GM10847 (cell line): ENCODE data around the gene FILIP1L.

Experiments
- POLR2A ChIP-seq: IDR thresholded peaks from 2 replicates; pipeline ENCODE4 v1.6.1; 2011; ENCODE audit not compliant: insufficient read length; ENCODE audit errors: extremely low read depth

Gene FILIP1L

DNA sequence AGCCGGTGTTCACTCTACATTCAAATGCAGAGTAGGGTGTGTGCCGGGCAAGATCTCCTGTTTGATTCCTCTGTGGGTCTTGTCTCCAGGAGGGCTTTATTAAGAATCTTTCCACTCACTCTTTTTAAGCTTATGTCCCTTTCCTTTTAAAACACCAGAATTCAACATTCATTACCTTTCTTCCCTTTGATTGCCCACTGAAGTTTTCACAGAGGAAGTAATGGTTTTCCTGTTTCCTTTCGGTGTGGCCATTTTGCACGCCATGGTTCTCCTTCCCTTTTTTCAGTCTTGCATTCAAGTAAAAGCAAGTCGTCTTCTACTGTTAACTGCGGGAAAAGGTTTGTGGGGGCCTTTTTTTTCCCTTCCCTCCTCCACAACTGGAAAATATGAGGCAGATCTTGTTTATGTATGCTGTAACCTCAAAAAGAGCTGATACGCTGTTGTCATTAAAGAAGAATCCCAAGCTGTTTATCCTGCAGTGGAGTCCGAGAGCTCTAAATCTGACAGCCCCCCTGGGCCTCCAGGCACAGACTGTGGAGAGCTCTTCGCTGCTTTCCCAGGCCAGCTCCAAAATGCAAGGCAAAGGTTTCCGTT lies 40.5 kb downstream of the FILIP1L start:
- TF ChIP-seq POLR2A = no peak

DNA sequence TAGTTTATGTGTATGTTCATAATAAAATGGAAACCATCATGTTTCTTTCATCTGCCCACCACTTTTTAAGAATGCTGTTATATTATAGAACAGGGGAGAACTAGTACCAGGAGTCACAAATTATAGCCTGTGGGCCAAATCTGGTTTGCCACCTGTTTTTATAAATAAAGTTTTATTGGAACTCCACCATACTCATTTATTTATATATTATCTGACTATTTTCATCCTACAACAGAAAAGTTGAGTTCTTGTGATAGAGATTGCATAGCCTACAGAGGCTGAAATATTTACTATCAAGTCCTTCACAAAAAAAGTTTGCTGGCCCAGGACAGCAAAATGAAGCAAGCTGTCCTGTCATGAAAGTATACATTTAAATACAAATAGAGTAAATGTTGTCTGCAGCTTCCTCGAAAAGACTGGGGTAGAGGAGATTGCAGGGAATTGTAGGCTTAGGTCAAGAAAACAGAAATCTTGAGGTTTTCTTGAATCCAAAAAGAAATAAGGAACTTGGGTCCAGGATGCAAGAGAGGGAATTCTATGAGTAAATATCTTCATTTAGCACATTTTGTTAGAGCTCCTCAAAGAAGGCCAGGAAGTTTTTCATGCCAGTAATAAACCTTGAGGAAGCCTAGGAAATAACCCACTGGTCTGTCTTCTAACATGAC lies 41.1 kb downstream of the FILIP1L start:
- TF ChIP-seq POLR2A = no peak

DNA sequence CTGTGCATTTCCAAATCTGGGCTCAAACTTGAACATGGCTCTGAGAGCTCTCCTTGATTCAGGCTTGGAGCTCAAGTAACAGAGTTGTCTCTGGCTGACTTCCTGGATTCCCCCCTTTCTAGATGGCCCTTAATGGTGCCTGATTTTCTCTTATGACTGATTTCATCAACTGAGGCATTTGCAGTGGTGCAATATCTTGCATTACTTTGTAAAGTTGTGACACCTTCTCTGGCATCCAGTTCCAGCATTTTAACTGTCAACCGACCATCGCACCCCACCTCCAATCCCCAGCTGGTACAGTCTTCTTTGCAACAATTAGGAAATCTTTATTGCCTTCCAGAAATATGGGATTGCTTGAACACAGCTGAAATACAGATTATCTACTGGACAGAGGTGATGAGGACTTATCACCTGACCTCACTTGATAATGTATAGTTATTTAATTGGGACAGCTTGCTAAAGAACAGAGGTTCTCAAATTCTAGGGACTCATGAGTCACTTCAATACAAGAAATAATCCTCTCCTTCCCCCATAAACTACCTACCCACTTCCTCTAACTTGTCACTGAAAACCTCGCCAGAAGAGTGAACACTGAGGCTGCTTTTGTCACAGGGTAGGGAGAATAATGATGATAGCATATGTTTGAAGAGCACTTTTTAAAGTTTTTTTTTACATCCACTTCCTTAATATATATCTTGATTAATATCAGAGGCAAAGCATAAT lies 41.8 kb downstream of the FILIP1L start:
- TF ChIP-seq POLR2A = no peak

DNA sequence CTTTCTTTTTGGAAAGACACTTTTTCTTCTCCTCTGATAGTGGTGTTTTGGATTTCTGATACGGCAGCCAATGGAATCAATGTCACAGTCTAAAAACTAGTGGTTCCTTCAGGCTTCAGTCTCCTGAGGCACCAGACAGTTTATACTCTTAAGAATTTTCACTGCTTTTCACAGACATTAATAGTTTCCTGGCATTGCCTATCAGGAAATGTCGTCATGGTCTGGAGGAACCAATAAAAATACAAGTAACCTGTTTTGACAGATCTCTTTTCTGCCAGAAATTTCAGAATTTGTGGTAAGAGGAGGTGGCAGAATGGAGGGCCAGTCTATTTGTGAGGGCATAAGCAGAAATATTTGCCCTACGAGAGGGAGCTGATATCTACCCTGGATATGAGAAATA lies 44.8 kb downstream of the FILIP1L start:
- no peak for TF ChIP-seq POLR2A

DNA sequence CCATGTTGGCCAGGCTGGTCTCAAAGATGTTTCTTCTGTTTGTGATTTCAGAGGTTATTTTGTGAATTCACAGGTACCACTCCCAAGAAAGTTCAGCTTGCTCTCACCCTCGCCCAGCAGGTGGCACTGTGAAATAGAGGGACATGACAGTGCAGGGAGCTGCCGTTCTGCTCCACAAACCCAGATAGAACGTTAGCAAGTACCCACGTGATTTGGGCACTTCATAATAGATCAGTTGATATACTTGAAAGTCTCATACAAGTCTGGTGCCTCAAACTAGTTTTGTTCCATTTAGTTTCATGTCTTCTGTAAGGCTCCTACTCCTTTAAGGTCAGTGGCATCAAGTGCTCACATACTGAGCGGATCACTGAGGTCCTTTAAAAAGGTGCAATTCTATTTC lies 45.5 kb downstream of the FILIP1L start:
- no peak for TF ChIP-seq POLR2A

DNA sequence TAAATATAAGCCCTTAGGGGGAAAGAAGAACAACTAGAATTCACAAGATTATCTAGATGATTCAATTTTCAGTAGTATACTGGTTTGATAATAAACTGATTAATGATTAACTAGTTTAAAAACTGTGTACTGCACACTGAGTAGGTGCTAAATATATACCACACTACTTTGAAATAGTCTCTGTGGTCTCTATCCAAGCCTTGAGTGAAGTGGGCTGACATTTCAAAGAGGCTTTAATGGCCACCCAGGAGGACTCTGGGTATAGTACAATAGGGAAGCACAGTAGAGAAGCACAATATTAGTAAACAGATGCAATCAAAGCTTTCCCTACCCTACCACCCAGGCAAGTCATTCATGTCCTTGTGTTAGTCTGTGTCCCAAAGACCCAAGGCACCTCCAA lies 46.7 kb downstream of the FILIP1L start:
- TF ChIP-seq POLR2A = no peak

DNA sequence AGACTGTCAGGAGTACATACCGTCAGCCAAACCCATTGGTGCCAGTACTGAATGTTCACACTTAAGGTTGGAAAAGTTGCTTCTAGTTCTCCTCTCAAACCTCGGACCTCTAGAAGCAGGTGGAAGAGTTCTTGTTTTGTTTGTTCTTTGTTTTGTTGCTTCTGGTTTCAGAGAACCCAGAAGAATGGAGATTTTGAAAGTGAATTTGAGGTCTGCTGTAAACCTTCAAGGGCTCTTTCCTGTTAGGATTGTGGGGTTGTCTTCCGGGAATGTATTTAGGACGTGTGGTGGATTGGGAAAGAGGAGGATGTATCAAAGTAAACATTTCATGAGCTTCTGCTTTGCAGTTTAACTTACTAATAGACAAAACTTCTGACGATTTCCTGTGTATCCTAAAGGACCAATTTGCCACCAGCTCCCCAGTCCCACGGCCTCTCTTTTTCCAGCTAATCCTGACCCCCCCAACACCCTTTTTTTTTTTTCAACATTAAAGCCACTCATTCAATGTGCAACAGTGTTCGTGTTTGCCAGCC lies 50.3 kb downstream of the FILIP1L start:
- TF ChIP-seq POLR2A = no peak

DNA sequence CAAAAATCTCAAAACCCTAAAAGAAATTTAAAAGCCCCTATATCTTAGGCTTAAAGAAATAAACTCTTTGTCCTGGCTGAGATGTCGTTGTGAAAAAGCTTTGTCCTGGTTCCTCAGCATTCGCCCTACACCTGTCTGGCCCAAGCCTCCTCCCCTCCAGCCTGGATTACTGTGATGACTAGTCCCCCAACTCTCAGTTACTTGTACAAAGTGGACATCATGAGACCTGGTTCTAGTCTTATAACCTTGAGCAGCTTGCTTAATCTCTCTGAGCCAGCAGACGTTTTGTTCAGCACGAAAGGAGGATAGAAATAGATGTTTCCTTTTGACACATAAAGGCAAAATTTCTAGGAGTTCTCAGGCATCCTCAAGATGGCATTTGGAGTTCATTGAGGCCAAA lies 51.6 kb downstream of the FILIP1L start:
- no peak for TF ChIP-seq POLR2A

DNA sequence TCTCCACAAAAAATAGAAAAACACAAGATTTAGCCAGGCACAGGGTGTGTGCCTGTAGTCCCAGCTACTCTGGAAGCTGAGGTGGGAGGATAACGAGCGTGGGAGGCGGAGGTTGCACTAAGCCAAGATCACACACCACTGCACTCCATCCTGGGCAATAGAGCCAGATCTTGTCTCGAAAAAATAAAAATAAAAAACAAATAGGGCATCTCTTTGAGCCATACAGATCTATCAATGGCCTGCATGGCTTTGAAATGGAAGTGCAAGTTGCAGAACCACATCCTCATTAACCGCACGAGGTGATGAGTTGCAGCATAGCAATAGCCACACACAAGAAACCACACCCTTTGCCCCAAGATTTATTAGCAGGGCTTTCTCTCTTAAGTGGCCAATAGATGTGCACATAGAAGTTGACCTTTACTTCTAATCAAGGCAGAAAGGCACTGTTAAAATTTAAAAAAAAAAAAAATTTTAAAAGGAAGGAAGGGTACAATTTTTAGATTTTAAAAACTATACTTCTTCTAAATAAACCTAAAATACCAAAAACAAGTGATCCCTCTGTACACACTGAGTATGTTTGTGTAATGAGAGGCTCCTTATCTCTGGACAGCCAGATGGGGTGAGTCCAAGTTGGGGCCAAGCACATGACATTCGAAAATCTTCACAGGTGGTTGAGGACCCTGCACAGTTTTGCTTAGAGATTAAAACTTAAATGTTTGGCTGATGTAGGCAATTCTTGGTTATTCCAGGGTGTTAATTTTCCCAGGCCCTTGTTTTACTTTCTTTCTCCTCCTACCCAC lies 53.4 kb downstream of the FILIP1L start:
- no peak for TF ChIP-seq POLR2A

DNA sequence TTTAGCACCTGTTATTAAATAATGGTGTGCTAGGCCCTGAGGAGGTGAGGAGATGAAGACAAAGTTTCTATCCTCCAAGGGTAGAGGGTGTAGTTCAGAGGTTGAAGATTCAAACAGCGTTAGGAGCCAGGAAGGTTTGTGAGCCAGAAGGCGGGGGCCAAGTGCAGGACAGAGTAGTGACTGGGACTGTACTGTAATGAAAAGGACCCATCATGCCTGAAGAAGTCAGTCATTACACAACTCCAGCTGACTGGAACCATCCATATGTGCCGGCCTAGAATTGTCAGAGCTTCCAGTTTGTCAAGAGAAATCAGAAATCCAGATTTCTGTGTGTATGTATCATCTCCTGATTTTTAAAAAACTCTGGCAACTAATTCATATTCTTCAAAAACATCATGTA lies 54.8 kb downstream of the FILIP1L start:
- TF ChIP-seq POLR2A = no peak

DNA sequence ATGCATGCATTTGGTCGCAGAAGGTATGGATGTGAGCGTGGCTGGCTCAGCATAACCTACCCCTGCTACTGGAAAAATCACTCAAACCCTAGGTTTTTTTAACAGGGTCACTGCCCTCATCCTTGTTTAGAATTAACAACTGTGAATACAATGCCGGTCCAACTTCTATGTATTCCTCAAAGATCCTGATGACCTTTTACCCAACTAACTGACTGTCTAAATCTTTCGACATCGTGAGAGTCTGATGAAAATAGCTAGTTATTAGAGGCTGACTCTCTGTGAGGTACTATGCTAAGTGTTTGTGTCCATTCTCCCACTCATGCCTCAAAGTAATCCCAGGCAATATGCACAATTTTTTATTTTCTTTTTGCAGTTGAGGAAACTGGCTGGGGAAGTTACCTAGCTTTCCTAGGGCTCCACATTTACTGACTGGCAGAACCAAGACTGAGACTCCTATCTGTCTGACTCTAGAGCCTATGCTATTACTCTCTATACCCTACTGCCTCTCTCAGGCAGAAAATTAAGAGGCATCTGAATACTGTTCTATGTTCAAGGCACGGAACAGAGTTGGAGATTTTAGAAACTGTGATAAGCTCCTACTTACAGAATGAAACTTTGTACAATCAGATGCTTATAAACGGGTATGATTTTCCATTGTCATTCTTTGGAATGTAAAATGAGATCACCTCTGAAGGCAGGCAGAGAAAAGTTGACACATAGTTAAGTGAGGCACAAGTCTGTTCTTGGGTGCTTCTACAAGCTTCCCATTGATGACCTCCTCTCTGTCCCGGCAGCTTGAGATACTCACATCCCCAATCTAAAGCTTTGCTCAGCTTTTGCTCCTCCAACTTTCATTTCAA lies 56.4 kb downstream of the FILIP1L start:
- TF ChIP-seq POLR2A = no peak

DNA sequence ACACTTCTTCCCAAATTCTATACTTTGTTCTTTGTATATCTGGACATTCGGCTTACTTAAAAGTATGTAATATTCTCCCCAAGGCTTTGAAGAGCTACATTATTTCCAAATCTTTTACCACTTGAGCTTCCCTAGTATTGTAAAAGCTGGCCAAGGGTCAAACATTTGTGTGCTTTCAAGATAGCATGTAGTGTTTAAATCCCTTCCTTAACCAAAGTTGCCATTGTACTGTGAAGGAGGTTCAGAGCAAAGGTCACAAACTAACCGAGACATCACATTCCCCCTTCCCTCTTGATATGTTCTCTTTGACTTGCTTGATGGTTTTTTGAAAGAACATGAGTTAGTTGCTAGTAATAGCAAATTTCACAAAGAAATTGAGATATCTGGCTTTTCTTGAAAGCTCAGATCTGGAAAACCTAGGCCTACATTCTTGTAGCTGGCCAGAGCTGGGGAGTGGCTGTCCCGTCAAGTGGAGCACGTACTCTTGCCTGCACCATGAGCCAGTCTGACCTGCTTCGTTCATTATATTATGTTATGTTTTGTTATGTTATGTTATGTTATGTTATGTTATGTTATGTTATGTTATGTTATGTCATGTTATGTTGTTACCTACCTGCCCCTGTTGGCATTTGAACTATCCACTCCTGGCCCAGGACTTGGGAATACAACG lies 60.2 kb downstream of the FILIP1L start:
- no peak for TF ChIP-seq POLR2A

DNA sequence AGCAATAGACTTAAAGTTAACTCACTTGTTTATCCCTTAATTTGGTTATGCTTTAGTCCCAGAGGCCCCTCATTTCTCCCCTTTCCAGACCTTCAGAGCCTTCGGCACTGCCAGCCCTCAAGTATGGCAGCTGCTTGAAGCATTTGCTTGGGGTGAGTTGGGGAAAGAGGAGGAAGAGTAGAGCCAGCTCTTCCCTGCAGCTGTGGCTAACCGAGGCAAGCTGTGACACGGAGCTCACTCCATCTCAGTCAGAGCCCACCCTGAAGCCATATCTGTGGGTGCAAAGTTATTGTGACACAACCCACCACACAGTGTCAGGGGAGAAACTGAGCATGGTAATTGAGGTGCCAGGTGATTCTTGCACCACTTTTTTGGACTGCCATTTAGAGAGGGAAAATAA lies 66.1 kb downstream of the FILIP1L start:
- no peak for TF ChIP-seq POLR2A
